Suppressor macrophage treated with lipopolysaccharide for 4 hours (primary cell): Measurements from ENCODE around the gene SH3RF1.
"Not testable (repeated sequence)": the region's sequence is repeated elsewhere in the genome, so short reads cannot be mapped to it uniquely, and the experiment has no call there.

Experiments used
- DNase-seq: peaks from one replicate; pipeline ENCODE4 v3.0.0-alpha.2; 2020

SH3RF1 gene

GRCh38 chr4:169197206-169197605 is 73.5 kb downstream of the SH3RF1 start:
- not testable (repeated sequence) for DNase-seq

- no peak for DNase-seq
Observed at GRCh38 chr4:169195032-169195431, 75.7 kb downstream of the SH3RF1 start.

GRCh38 chr4:169189968-169190367 is 80.8 kb downstream of the SH3RF1 start:
- DNase-seq: not testable (repeated sequence)

- DNase-seq: no peak
Observed at GRCh38 chr4:169189372-169189771, 81.4 kb downstream of the SH3RF1 start.

- no peak for DNase-seq
Observed at GRCh38 chr4:169188204-169188603, 82.6 kb downstream of the SH3RF1 start.

- DNase-seq: no peak
Observed at GRCh38 chr4:169185133-169185956, 85.4 kb downstream of the SH3RF1 start.

GRCh38 chr4:169184686-169185085 is 86.1 kb downstream of the SH3RF1 start:
- DNase-seq: no peak

GRCh38 chr4:169184236-169184635 is 86.5 kb downstream of the SH3RF1 start:
- no peak for DNase-seq

GRCh38 chr4:169183581-169183980 is 87.2 kb downstream of the SH3RF1 start:
- no peak for DNase-seq

- no peak for DNase-seq
Observed at GRCh38 chr4:169179609-169180521, 90.9 kb downstream of the SH3RF1 start.

- DNase-seq: not testable (repeated sequence)
Observed at GRCh38 chr4:169178092-169178491, 92.7 kb downstream of the SH3RF1 start.

- DNase-seq: no peak
Observed at GRCh38 chr4:169175476-169175875, 95.3 kb downstream of the SH3RF1 start.

- DNase-seq: no peak
Observed at GRCh38 chr4:169175035-169175434, 95.7 kb downstream of the SH3RF1 start.

GRCh38 chr4:169174247-169174646 is 96.5 kb downstream of the SH3RF1 start:
- DNase-seq: peak; percentile 8

- DNase-seq: no peak
Observed at GRCh38 chr4:169167957-169168858, 102.5 kb downstream of the SH3RF1 start.

- no peak for DNase-seq
Observed at GRCh38 chr4:169164669-169165415, 105.9 kb downstream of the SH3RF1 start.

GRCh38 chr4:169163947-169164668 is 106.6 kb downstream of the SH3RF1 start:
- no peak for DNase-seq

GRCh38 chr4:169163495-169163894 is 107.3 kb downstream of the SH3RF1 start:
- no peak for DNase-seq

GRCh38 chr4:169160825-169161224 is 109.9 kb downstream of the SH3RF1 start:
- no peak for DNase-seq

GRCh38 chr4:169159624-169160171 is 111.1 kb downstream of the SH3RF1 start:
- DNase-seq: no peak

GRCh38 chr4:169158861-169159260 is 111.9 kb downstream of the SH3RF1 start:
- DNase-seq: no peak
